Gastroesophageal sphincter (tissue), 3 donors: ENCODE measurements around the gene HOXA6.

Experiments used
- EP300 ChIP-seq: sonication (generic); formaldehyde crosslinking; IDR thresholded peaks from one replicate; pipeline ENCODE4 v1.6.1; 2017; ENCODE audit warnings: antibody characterized with exemption, mild to moderate bottlenecking
- POLR2A ChIP-seq, 2 donors: fragments of 450-650 bp; IDR thresholded peaks; one replicate each; pipeline ENCODE4 v1.6.1; 2017; ENCODE audit warnings: antibody characterized with exemption in 2 of 2, mild to moderate bottlenecking in 2 of 2, moderate library complexity in 1 of 2
- POLR2AphosphoS5 ChIP-seq: sonication (generic); formaldehyde crosslinking; IDR thresholded peaks from one replicate; pipeline ENCODE4 v1.6.1; 2017; ENCODE audit warnings: antibody characterized with exemption
- TF ChIP-seq, protein P1 (sequence below), 4 experiments: fragments of 200-600 bp in 2 of 4; fragments of 450-650 bp in 2 of 4; sonication (generic) in 1 of 4; IDR thresholded peaks; one replicate each; pipeline ENCODE4 v1.5.1; 2017 to 2019; ENCODE audit warnings: antibody characterized with exemption in 4 of 4, mild to moderate bottlenecking in 2 of 4, moderate library complexity in 2 of 4

DNA sequence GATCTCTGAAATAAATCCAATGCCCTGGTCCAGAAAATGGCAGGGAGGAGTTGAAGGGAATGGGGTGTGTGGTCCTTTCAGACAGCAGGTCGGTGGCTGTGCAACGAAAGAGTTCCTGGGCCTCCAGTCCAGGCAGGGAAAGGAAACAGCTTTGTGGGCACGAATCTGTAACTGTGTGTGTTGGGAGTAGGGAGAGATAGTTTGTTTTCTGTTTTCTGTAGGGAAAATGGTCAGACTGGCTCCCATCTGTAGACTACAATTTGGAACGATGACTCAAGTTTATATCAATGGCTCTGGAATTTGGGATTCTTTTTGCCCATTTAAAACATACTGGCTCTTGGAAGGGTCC lies 20.3 kb upstream of the HOXA6 start:
- TF ChIP-seq, protein P1, sequence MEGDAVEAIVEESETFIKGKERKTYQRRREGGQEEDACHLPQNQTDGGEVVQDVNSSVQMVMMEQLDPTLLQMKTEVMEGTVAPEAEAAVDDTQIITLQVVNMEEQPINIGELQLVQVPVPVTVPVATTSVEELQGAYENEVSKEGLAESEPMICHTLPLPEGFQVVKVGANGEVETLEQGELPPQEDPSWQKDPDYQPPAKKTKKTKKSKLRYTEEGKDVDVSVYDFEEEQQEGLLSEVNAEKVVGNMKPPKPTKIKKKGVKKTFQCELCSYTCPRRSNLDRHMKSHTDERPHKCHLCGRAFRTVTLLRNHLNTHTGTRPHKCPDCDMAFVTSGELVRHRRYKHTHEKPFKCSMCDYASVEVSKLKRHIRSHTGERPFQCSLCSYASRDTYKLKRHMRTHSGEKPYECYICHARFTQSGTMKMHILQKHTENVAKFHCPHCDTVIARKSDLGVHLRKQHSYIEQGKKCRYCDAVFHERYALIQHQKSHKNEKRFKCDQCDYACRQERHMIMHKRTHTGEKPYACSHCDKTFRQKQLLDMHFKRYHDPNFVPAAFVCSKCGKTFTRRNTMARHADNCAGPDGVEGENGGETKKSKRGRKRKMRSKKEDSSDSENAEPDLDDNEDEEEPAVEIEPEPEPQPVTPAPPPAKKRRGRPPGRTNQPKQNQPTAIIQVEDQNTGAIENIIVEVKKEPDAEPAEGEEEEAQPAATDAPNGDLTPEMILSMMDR (IDR thresholded peaks at IDR 0.05): no peak
- TF ChIP-seq POLR2A (IDR thresholded peaks at IDR 0.05) (no peak), EP300 (no peak), POLR2AphosphoS5 (no peak)
